Esophagus muscularis mucosa (tissue), 4 donors: Measurements from ENCODE around the gene PLIN5. TPM values are rescaled to one million over a fixed set of nuclear protein-coding genes. Genes with fewer than 3 reads are reported as not detected.

Source experiments
- DNase-seq: peaks from one replicate; pipeline ENCODE4 v3.0.0-alpha.2; 2017; ENCODE audit errors: extremely low spot score
- H3K27ac ChIP-seq, 4 donors: fragments of 200-600 bp; sonication (generic); replicated peaks in 1 of 4; 1 replicate in 3 of 4; 2 replicates in 1 of 4; pipeline ENCODE4 v1.5.1; 2016 to 2019; ENCODE audit warnings: mild to moderate bottlenecking in 1 of 4
- H3K27me3 ChIP-seq, 4 donors: fragments of 200-600 bp; sonication (generic); one replicate each; pipeline versions ENCODE4 v1.5.1 to v1.6.0; 2016 to 2019
- H3K36me3 ChIP-seq, 4 donors: fragments of 200-600 bp; sonication (generic); one replicate each; pipeline ENCODE4 v1.5.1; 2016 to 2019
- H3K4me1 ChIP-seq, 4 donors: fragments of 200-600 bp; sonication (generic); one replicate each; pipeline ENCODE4 v1.5.1; 2016 to 2019
- H3K4me3 ChIP-seq, 4 donors: fragments of 200-600 bp; sonication (generic); 1 replicate in 2 of 4; 2 replicates in 2 of 4; pipeline ENCODE4 v1.5.1; 2016 to 2019; ENCODE audit warnings: mild to moderate bottlenecking in 4 of 4, moderate library complexity in 1 of 4
- H3K9me3 ChIP-seq, 4 donors: fragments of 200-600 bp; sonication (generic); 1 replicate in 3 of 4; 2 replicates in 1 of 4; pipeline ENCODE4 v1.5.1; 2016 to 2019
- EP300 ChIP-seq: sonication (generic); formaldehyde crosslinking; IDR thresholded peaks from one replicate; pipeline ENCODE4 v1.6.1; 2017; ENCODE audit warnings: antibody characterized with exemption
- POLR2A ChIP-seq: fragments of 450-650 bp; IDR thresholded peaks from one replicate; pipeline ENCODE4 v1.6.1; 2017; ENCODE audit warnings: antibody characterized with exemption, moderate library complexity, mild to moderate bottlenecking, low read depth
- POLR2AphosphoS5 ChIP-seq, 2 donors: sonication (generic); formaldehyde crosslinking; IDR thresholded peaks; one replicate each; pipeline ENCODE4 v1.6.1; 2017; ENCODE audit warnings: antibody characterized with exemption in 2 of 2
- WGBS: methylation state at CpG from one replicate; pipeline ENCODE4 v1.1.5; 2018; 5-methylcytosine and 5-hydroxymethylcytosine counted together
- intact Hi-C: fragments of 100-400 bp; cut with DNase I; formaldehyde crosslinking; loops from one replicate; pipeline ENCODE4 v1.15.1; 2023
- total RNA-seq, 4 donors: library from RNA; depleted of rRNA; stranded (reverse); fragments of >200 nt; gene quantifications; one replicate each; pipeline versions ENCODE4 v1.1.0 to v1.2.1, GENCODE V29; 2016
- TF ChIP-seq, protein P1 (sequence below), 3 experiments: fragments of 200-600 bp in 2 of 3; fragments of 450-650 bp in 1 of 3; sonication (generic) in 2 of 3; IDR thresholded peaks; one replicate each; pipeline ENCODE4 v1.5.1; 2017 to 2019; ENCODE audit warnings: antibody characterized with exemption in 3 of 3, mild to moderate bottlenecking in 2 of 3, moderate library complexity in 1 of 3

PLIN5 gene, protein sequence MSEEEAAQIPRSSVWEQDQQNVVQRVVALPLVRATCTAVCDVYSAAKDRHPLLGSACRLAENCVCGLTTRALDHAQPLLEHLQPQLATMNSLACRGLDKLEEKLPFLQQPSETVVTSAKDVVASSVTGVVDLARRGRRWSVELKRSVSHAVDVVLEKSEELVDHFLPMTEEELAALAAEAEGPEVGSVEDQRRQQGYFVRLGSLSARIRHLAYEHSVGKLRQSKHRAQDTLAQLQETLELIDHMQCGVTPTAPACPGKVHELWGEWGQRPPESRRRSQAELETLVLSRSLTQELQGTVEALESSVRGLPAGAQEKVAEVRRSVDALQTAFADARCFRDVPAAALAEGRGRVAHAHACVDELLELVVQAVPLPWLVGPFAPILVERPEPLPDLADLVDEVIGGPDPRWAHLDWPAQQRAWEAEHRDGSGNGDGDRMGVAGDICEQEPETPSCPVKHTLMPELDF
- 10 to 100 TPM in 1 of 4 donors, 1 to 10 TPM in 3; 7.9 to 11.9 (median 9.1) TPM for total RNA-seq

DNA sequence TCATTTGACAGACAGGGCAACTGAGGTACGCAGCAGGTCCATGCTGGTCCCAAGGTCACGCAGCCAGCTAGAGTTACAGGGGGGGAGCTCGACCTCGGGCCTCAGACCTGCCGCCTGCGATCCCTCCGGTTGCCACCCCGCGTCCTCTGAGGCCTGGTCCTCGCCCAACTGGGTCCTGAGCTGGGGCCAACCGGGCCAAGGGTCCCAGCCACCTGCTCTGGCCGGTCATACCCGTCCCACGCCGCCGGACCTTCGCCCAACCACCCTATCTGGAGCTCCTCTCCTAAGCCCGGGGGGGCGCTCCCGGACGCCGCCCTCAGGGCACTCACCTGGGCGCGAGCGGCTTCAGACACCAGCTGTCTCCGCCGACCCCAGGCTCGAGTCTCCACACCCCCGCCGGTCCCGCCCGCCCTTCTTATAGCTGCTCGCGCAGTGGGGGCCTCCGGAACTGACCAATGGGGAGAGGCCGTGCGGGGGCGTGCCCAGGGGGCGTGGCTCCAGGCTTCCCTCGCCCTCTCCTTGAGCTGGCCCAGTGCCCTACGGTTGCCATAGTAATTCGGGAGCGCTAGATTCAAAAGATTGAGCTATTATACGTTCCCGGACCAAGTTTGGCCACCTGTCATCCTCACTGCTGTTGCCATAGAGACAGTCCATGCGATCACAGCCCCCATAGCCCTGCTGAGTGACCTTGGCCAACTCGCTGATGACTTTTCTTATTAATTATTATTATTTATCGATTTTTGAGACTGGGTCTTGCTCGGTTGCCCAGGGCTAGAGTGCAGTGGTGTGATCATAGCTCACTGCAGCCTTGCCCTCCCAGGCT, at the start of gene PLIN5:
Gene PLIN5 (minus strand): TSS at position 389 of the 823 bp plus-strand sequence. CDS start 1,150 bp downstream, outside the sequence.
- H3K4me3 ChIP-seq = peak within 1 kb of the TSS; percentile 43 to 51 (median 46)
- H3K4me1 ChIP-seq = peaks cover 8 to 20% (median 18%) of the 10 kb centered on the region in 4 donors
- TF ChIP-seq POLR2AphosphoS5 (IDR thresholded peaks at IDR 0.05) (peak in 1 of 2 donors; percentile 41), POLR2A (no peak)
- peak within 1 kb of the TSS in 3 of 4 donors; percentile 50 to 67 (median 50) for H3K27ac ChIP-seq
- peaks cover 0 to 17% (median 0%) of the 10 kb centered on the region in 4 donors for H3K27me3 ChIP-seq
- 27% methylated on average over 6 of the region's 49 CpGs for WGBS
- no peak for DNase-seq
- intact Hi-C loops = no loop called here
- no peaks in the 10 kb centered on the region for H3K36me3 ChIP-seq
- no peaks in the 10 kb centered on the region for H3K9me3 ChIP-seq

DNA sequence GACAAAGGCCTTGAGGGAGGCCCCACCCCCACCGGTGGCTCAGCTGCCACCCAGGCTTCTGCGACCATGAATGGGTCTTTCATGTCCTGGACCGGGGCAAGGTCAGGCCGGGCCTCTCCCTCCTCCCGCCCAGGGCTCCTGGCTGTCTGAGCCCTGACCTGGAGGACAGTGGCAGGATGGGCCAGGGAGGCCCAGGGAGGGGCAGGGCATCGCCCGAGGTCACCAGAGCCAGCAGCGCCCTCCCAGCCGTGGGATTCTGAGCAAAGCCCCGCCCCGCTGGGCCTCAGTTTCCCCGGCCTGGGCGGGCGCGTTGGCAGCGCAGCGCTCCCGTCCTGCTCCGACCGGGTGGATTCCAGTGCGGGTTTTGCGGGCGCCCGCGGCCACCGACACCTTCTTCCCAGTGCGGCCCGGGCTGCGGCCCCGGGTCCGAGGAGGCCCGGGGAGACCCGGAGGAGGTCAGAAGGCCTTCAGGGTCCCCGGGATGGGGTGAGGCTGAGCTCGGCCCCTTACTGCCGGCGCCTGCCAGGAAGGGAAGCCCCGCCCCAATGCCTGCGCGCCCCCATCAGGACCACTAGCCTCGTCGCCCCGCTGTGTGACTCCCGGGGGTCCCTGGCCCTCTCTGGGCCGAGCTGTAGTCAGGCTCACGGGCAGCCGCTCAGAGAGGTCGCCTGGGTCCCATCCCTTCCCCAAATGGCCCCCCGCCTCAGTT, 49.1 kb upstream of the PLIN5 start:
- peaks cover 4 to 81% (median 46%) of the 10 kb centered on the region in 4 donors for H3K27me3 ChIP-seq
- H3K4me3 ChIP-seq = peak overlapping the region; percentile 44 to 55 (median 45)
- WGBS = 1% methylated on average over 28 of the region's 49 CpGs
- peaks cover 16 to 34% (median 32%) of the 10 kb centered on the region in 4 donors for H3K4me1 ChIP-seq
- intact Hi-C loops = no loop called here
- H3K27ac ChIP-seq = no peak overlapping the region
- TF ChIP-seq, protein P1, sequence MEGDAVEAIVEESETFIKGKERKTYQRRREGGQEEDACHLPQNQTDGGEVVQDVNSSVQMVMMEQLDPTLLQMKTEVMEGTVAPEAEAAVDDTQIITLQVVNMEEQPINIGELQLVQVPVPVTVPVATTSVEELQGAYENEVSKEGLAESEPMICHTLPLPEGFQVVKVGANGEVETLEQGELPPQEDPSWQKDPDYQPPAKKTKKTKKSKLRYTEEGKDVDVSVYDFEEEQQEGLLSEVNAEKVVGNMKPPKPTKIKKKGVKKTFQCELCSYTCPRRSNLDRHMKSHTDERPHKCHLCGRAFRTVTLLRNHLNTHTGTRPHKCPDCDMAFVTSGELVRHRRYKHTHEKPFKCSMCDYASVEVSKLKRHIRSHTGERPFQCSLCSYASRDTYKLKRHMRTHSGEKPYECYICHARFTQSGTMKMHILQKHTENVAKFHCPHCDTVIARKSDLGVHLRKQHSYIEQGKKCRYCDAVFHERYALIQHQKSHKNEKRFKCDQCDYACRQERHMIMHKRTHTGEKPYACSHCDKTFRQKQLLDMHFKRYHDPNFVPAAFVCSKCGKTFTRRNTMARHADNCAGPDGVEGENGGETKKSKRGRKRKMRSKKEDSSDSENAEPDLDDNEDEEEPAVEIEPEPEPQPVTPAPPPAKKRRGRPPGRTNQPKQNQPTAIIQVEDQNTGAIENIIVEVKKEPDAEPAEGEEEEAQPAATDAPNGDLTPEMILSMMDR (IDR thresholded peaks at IDR 0.05) = no peak
- no peak for TF ChIP-seq EP300
- no peaks in the 10 kb centered on the region for H3K9me3 ChIP-seq
- DNase-seq = no peak
- H3K36me3 ChIP-seq = no peaks in the 10 kb centered on the region

DNA sequence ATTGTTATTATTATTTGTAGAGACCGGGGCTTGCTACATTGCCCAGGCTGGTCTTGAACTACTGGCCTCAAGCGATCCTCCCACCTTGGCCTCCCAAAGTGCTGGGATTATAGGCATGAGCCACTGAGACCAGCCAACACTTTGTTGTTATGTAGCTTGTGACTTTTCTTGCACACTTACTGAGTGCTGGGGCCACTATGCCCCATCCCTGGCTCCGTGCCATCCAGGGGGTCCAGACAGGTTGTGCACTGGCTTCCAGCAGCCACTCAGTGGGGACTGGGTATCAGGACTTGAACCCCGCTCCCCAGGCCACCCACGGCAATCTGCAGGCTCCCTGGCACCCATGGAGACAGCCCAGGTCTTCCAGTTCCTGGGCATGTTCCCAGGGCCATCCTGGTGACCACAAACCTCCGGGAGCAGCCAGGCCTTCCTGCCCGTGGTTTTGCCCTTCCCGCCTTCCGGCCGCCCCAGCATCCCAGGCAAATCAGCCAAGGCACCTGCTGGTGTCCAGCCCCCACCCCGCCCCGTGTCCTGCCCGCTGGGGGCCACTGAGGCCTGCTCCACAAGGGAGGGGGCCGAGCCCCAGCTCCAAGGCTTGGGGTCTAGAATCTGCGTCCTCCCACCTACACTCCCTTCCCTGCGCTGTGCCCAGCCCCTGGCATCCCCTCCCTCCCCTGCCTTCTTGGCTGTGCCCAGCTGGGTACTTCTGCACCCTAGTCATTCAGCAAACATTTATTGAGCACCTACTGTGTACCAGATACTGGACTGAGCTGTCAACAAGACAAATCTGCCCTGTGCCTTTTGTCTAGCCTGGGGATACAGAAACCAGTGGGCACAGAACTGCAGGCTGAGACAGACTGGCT, 48.2 kb upstream of the PLIN5 start:
- intact Hi-C loops = no loop called here
- Histone ChIP-seq H3K4me3 (no peak overlapping the region), H3K27ac (no peak overlapping the region), H3K36me3 (no peaks in the 10 kb centered on the region), H3K9me3 (no peaks in the 10 kb centered on the region), H3K27me3 (peaks cover 4 to 84% (median 46%) of the 10 kb centered on the region in 4 donors), H3K4me1 (peaks cover 16 to 34% (median 32%) of the 10 kb centered on the region in 4 donors)
- TF ChIP-seq POLR2AphosphoS5 (IDR thresholded peaks at IDR 0.05) = no peak
- TF ChIP-seq EP300 = no peak
- TF ChIP-seq POLR2A = no peak
- TF ChIP-seq, protein P1 (IDR thresholded peaks at IDR 0.05) = no peak
- 96% methylated on average over 3 of the region's 16 CpGs for WGBS
- no peak for DNase-seq

DNA sequence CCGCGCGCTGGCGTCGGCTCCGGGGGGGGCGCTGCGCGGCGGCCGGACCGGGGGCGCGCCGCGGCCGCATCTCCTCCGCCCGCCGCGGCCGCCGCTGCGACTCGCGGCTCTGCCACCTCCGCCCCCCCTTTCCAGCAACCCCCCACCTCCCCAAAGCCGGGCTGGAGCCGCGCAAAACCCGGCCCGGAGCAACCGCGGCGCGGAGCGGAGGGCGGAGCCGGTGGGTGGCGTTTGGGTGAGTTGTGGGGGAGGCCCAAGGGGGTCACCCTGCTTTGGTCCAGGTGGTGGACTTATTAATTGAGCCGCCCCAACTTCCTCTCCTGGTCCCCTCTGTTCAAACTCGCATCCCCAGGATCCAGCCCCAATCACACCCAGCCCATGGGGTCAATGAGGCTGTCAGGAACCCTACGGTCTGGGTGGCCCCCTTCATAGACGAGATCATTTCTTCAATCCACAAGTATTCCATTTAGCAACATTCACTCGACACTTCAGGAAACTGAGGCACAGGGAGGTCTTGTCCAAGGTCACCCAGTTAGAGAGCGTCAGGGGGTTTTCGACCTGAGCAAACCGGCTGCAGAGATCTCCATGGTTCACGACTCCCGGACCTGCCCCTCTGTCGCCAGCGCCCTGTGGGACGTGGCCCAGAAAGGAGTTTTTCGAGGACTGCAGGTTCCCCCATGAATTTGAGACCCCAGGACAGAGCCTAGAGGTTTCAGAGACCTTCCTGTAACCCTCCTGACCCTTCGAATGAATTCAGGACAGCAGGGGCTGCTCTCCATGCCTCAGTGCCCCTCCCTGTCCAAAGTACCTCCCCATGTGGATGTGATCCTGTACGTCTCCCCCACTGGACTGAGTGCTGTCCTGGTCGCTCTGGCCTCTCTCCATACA, 46.9 kb upstream of the PLIN5 start:
- Histone ChIP-seq H3K4me3 (peak overlapping the region; percentile 35 to 59 (median 42)), H3K27ac (no peak overlapping the region), H3K27me3 (peaks cover 4 to 96% (median 46%) of the 10 kb centered on the region in 4 donors), H3K4me1 (peaks cover 16 to 34% (median 32%) of the 10 kb centered on the region in 4 donors), H3K9me3 (no peaks in the 10 kb centered on the region), H3K36me3 (no peaks in the 10 kb centered on the region)
- TF ChIP-seq POLR2A = no peak
- TF ChIP-seq, protein P1 (IDR thresholded peaks at IDR 0.05) = no peak
- TF ChIP-seq EP300 = no peak
- TF ChIP-seq POLR2AphosphoS5 (IDR thresholded peaks at IDR 0.05) = no peak
- intact Hi-C loops = no loop called here
- no peak for DNase-seq
- WGBS = 34% methylated on average over 21 of the region's 57 CpGs
